GM23248 (cell line): ENCODE measurements around the gene QSOX2. TPM values are rescaled to one million over a fixed set of nuclear protein-coding genes. Genes with fewer than 3 reads are reported as not detected.

Source experiments
- DNase-seq: peaks from one replicate; pipeline ENCODE4 v3.0.0-alpha.2; 2015
- H2AFZ ChIP-seq: fragments of 200-600 bp; sonication (generic); 2 replicates; pipeline ENCODE4 v1.6.1; 2016; ENCODE audit warnings: antibody characterized with exemption
- H3F3A ChIP-seq: fragments of 200-600 bp; sonication (generic); 2 replicates; pipeline ENCODE4 v1.6.1; 2016; ENCODE audit warnings: mild to moderate bottlenecking, antibody characterized with exemption, mixed run types; ENCODE audit not compliant: insufficient read depth
- H3K27ac ChIP-seq: fragments of 200-600 bp; sonication (generic); 2 replicates; pipeline ENCODE4 v1.5.1; 2016; ENCODE audit warnings: mild to moderate bottlenecking
- H3K27me3 ChIP-seq: fragments of 200-600 bp; sonication (generic); replicated peaks from 2 replicates; pipeline ENCODE4 v1.6.1; 2016; ENCODE audit warnings: mild to moderate bottlenecking; ENCODE audit not compliant: insufficient read depth
- H3K36me3 ChIP-seq: fragments of 200-600 bp; sonication (generic); 2 replicates; pipeline ENCODE4 v1.6.1; 2016; ENCODE audit warnings: low read depth, mild to moderate bottlenecking
- H3K4me1 ChIP-seq: fragments of 200-600 bp; sonication (generic); 2 replicates; pipeline ENCODE4 v1.6.1; 2016; ENCODE audit warnings: mild to moderate bottlenecking; ENCODE audit not compliant: insufficient read depth
- H3K4me2 ChIP-seq: fragments of 200-600 bp; sonication (generic); one replicate; pipeline ENCODE4 v1.6.1; 2016; ENCODE audit warnings: mild to moderate bottlenecking; ENCODE audit not compliant: unreplicated experiment
- H3K4me3 ChIP-seq: fragments of 200-600 bp; sonication (generic); 2 replicates; pipeline ENCODE4 v1.5.1; 2016; ENCODE audit warnings: mild to moderate bottlenecking
- H3K79me2 ChIP-seq: fragments of 200-600 bp; sonication (generic); 2 replicates; pipeline ENCODE4 v1.6.1; 2016; ENCODE audit warnings: mild to moderate bottlenecking; ENCODE audit not compliant: insufficient read depth
- H3K9ac ChIP-seq: fragments of 200-600 bp; sonication (generic); 2 replicates; pipeline ENCODE4 v1.6.1; 2016; ENCODE audit warnings: mild to moderate bottlenecking
- H3K9me2 ChIP-seq: fragments of 200-600 bp; sonication (generic); 2 replicates; pipeline ENCODE4 v1.6.1; 2016; ENCODE audit warnings: mixed run types, mild to moderate bottlenecking, moderate library complexity; ENCODE audit not compliant: insufficient read depth
- H3K9me3 ChIP-seq: fragments of 200-600 bp; sonication (generic); one replicate; pipeline ENCODE4 v1.6.1; 2017; ENCODE audit warnings: low read depth
- H4K20me1 ChIP-seq: fragments of 200-600 bp; sonication (generic); 2 replicates; pipeline ENCODE4 v1.6.0; 2016; ENCODE audit not compliant: insufficient read depth
- EZH2 ChIP-seq: fragments of 200-600 bp; sonication (generic); IDR thresholded peaks from 2 replicates; pipeline ENCODE4 v1.6.1; 2018; ENCODE audit warnings: antibody characterized with exemption, mild to moderate bottlenecking; ENCODE audit not compliant: insufficient read depth, poor library complexity, severe bottlenecking
- EZH2phosphoT487 ChIP-seq: fragments of 200-600 bp; sonication (generic); IDR thresholded peaks from 2 replicates; pipeline ENCODE4 v1.6.1; 2018; ENCODE audit warnings: antibody characterized with exemption, moderate library complexity, mild to moderate bottlenecking, low read depth; ENCODE audit not compliant: insufficient read depth
- WGBS, 2 experiments: methylation state at CpG; one replicate each; pipeline ENCODE4 v1.1.6; 2015 to 2017; ENCODE audit warnings: low lambda C conversion rate in 2 of 2, low coverage in 1 of 2; ENCODE audit errors: missing lambda C conversion rate in 2 of 2; 5-methylcytosine and 5-hydroxymethylcytosine counted together
- in situ Hi-C: fragments of 300-500 bp; cut with MboI; formaldehyde crosslinking; loops from 2 replicates; pipeline ENCODE4 v1.15.0; 2020
- polyA plus RNA-seq: library from polyadenylated mRNA; unstranded; fragments of >200 nt; fragmentation: Nextera tagmentation; extraction: Ambion mirVana; gene quantifications from 2 replicates; pipeline ENCODE4 v1.2.1, GENCODE V29; 2016
- total RNA-seq: library from RNA; depleted of rRNA; stranded (reverse); fragments of >200 nt; shearing (Covaris generic); gene quantifications from 2 replicates; pipeline ENCODE4 v1.2.3, GENCODE V29; 2014

Gene QSOX2
- total and polyA plus RNA-seq, 2 experiments from 2014 or later = 1.9 to 11.7 TPM

GRCh38 chr9:136251264-136252115 lies 5.9 kb upstream of the QSOX2 start:
- Histone ChIP-seq H3K27me3 (peaks cover 12% of the 10 kb centered on the region), H4K20me1 (no peaks in the 10 kb centered on the region), H3K9me3 (no peaks in the 10 kb centered on the region), H2AFZ (no peak overlapping the region), H3F3A (no peaks in the 10 kb centered on the region), H3K9me2 (no peaks in the 10 kb centered on the region), H3K4me3 (no peak overlapping the region), H3K27ac (no peak overlapping the region), H3K4me1 (0 out of 2 replicates have a peak, but pooled peaks cover 4% of the 10 kb centered on the region), H3K36me3 (no peaks in the 10 kb centered on the region), H3K9ac (no peak overlapping the region), H3K4me2 (no peak overlapping the region), H3K79me2 (no peaks in the 10 kb centered on the region)
- DNase-seq = no peak
- in situ Hi-C loops = no loop called here
- TF ChIP-seq EZH2 (no peak), EZH2phosphoT487 (no peak)
- 80 to 85% methylated on average over 31 to 34 of the region's 50 CpGs for WGBS, 2 experiments

- Histone ChIP-seq H3K9me2 (no peaks in the 10 kb centered on the region), H3K27ac (no peak overlapping the region), H2AFZ (no peak overlapping the region), H3K9ac (no peak overlapping the region), H3K9me3 (no peaks in the 10 kb centered on the region), H3K79me2 (no peaks in the 10 kb centered on the region), H3K27me3 (peaks cover 12% of the 10 kb centered on the region), H3F3A (no peaks in the 10 kb centered on the region), H3K4me2 (no peak overlapping the region), H3K4me3 (no peak overlapping the region), H4K20me1 (no peaks in the 10 kb centered on the region), H3K36me3 (no peaks in the 10 kb centered on the region), H3K4me1 (0 out of 2 replicates have a peak, but pooled peaks cover 4% of the 10 kb centered on the region)
- in situ Hi-C loops = no loop called here
- no peak for DNase-seq
- WGBS, 2 experiments = 48 to 50% methylated on average over 10 of the region's 10 CpGs
- no peak for TF ChIP-seq EZH2phosphoT487
- TF ChIP-seq EZH2 = no peak
These were observed 5.1 kb upstream of the QSOX2 start for GRCh38 chr9:136250676-136251075.

- DNase-seq = no peak
- H3K4me2 ChIP-seq = no peak overlapping the region
- no peak overlapping the region for H3K27ac ChIP-seq
- 34 to 39% methylated on average over 30 of the region's 30 CpGs for WGBS, 2 experiments
- H3K4me3 ChIP-seq = no peak overlapping the region
- no peaks in the 10 kb centered on the region for H3K9me2 ChIP-seq
- H2AFZ ChIP-seq = no peak overlapping the region
- in situ Hi-C loops = no loop called here
- no peaks in the 10 kb centered on the region for H3F3A ChIP-seq
- H3K4me1 ChIP-seq = no peaks in the 10 kb centered on the region
- H3K9ac ChIP-seq = no peak overlapping the region
- no peaks in the 10 kb centered on the region for H3K36me3 ChIP-seq
- peaks cover 2% of the 10 kb centered on the region; the same call in 1 of the 2 replicates for H3K79me2 ChIP-seq
- no peaks in the 10 kb centered on the region for H3K9me3 ChIP-seq
- no peaks in the 10 kb centered on the region for H4K20me1 ChIP-seq
- TF ChIP-seq EZH2 = no peak
- TF ChIP-seq EZH2phosphoT487 = no peak
- H3K27me3 ChIP-seq = peaks cover 12% of the 10 kb centered on the region
These were observed 4.4 kb upstream of the QSOX2 start for GRCh38 chr9:136249877-136250559.

- TF ChIP-seq EZH2phosphoT487 (no peak), EZH2 (no peak)
- peaks cover 6% of the 10 kb centered on the region for H3K4me1 ChIP-seq
- H3F3A ChIP-seq = no peaks in the 10 kb centered on the region
- H4K20me1 ChIP-seq = no peaks in the 10 kb centered on the region
- 57 to 60% methylated on average over 30 of the region's 30 CpGs for WGBS, 2 experiments
- H3K27me3 ChIP-seq = peaks cover 12% of the 10 kb centered on the region
- H3K27ac ChIP-seq = no peak overlapping the region
- H3K9me3 ChIP-seq = no peaks in the 10 kb centered on the region
- no peak overlapping the region for H2AFZ ChIP-seq
- DNase-seq = no peak
- in situ Hi-C loops = no loop called here
- H3K4me2 ChIP-seq = no peak overlapping the region
- no peaks in the 10 kb centered on the region for H3K36me3 ChIP-seq
- H3K4me3 ChIP-seq = no peak overlapping the region
- H3K9ac ChIP-seq = no peak overlapping the region
- H3K79me2 ChIP-seq = peaks cover 10% of the 10 kb centered on the region
- no peaks in the 10 kb centered on the region for H3K9me2 ChIP-seq
These were observed 3.6 kb upstream of the QSOX2 start for GRCh38 chr9:136248951-136249876.
